Glutamatergic neuron (in vitro differentiated cells): ENCODE data around the gene BCLAF3. TPM values are rescaled to one million over a fixed set of nuclear protein-coding genes. Genes with fewer than 3 reads are reported as not detected.

Source experiments
- DNase-seq: peaks from one replicate; pipeline ENCODE4 v3.0.0; 2022
- H3K27ac Mint-ChIP-seq: one replicate; pipeline ENCODE4 v1.8.0; 2020; ENCODE audit warnings: mild to moderate bottlenecking, mixed read lengths, inconsistent platforms; ENCODE audit not compliant: unreplicated experiment
- H3K27me3 Mint-ChIP-seq: one replicate; pipeline ENCODE4 v1.8.0; 2020; ENCODE audit warnings: mild to moderate bottlenecking, moderate library complexity, mixed read lengths, inconsistent platforms; ENCODE audit not compliant: unreplicated experiment
- H3K36me3 Mint-ChIP-seq: one replicate; pipeline ENCODE4 v1.8.0; 2020; ENCODE audit warnings: mild to moderate bottlenecking, mixed read lengths, inconsistent platforms; ENCODE audit not compliant: unreplicated experiment
- H3K4me1 Mint-ChIP-seq: one replicate; pipeline ENCODE4 v1.8.0; 2020; ENCODE audit warnings: mild to moderate bottlenecking, low read depth, mixed read lengths, inconsistent platforms; ENCODE audit not compliant: unreplicated experiment
- H3K4me3 Mint-ChIP-seq: one replicate; pipeline ENCODE4 v1.8.0; 2020; ENCODE audit warnings: mild to moderate bottlenecking, mixed read lengths, inconsistent platforms; ENCODE audit not compliant: unreplicated experiment
- H3K9me3 Mint-ChIP-seq: one replicate; pipeline ENCODE4 v1.8.0; 2020; ENCODE audit warnings: mild to moderate bottlenecking, moderate library complexity, mixed read lengths, inconsistent platforms; ENCODE audit not compliant: unreplicated experiment
- total RNA-seq: library from RNA; stranded (reverse); fragmentation: NEBNext Ultra II Directional; extraction: Animal tissue kit (Norgen Biotek cat#: 25700); gene quantifications from one replicate; pipeline ENCODE4 v1.2.1, GENCODE V29; 2021; ENCODE audit not compliant: unreplicated experiment
- TF ChIP-seq, protein P1 (sequence below): fragments of 200-600 bp; sonication (generic); IDR thresholded peaks from one replicate; pipeline ENCODE4 v1.5.0; 2021; ENCODE audit not compliant: partially characterized antibody, unreplicated experiment

Gene BCLAF3
- total RNA-seq, 1 donor from 2014 or later, result 22.3 TPM

DNA sequence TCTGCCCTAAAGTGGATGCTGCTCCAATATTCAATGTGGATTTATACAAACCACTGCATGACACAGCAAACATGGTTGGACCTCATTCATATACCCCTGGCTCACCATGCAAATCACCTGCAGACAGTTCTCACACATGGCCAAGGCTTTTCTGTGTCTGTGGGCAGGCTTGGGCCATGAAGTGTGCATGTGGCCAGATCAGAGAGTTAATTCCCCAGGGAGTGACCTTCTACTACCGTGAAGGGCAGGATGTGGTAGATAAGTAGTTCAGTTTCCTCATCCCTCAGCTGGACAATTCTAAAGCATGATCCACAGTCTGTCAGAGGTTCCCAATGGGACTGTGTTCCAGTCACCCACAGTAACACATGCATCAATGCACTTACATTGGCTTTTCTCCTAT, 24.6 kb upstream of the BCLAF3 start:
- Mint-ChIP-seq H3K9me3 (peaks cover 2% of the 10 kb centered on the region), H3K27me3 (peaks cover 5% of the 10 kb centered on the region), H3K4me1 (peaks cover 8% of the 10 kb centered on the region), H3K27ac (no peak overlapping the region), H3K36me3 (peaks cover 13% of the 10 kb centered on the region), H3K4me3 (no peak overlapping the region)
- TF ChIP-seq, protein P1, sequence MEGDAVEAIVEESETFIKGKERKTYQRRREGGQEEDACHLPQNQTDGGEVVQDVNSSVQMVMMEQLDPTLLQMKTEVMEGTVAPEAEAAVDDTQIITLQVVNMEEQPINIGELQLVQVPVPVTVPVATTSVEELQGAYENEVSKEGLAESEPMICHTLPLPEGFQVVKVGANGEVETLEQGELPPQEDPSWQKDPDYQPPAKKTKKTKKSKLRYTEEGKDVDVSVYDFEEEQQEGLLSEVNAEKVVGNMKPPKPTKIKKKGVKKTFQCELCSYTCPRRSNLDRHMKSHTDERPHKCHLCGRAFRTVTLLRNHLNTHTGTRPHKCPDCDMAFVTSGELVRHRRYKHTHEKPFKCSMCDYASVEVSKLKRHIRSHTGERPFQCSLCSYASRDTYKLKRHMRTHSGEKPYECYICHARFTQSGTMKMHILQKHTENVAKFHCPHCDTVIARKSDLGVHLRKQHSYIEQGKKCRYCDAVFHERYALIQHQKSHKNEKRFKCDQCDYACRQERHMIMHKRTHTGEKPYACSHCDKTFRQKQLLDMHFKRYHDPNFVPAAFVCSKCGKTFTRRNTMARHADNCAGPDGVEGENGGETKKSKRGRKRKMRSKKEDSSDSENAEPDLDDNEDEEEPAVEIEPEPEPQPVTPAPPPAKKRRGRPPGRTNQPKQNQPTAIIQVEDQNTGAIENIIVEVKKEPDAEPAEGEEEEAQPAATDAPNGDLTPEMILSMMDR, result no peak
- no peak for DNase-seq

DNA sequence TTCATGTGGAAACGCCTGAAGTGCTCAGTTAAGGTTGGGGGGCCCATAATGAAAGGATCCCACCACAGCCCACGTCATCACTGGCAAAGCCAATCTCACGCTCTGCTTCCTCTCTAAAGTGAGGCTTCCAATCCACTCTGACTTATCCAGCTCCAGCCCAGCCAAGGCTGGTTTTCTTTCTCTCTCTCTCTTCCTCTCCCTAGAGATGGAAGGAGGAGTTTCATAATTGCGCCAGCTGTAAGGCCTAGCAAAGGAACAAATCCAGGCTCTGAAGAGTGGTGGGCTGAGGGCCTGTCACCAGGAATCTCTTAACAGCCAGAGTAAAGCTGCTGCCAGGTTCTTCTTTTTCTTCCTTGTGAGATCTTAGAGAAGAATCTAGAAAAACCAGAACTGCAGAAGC, 20.7 kb upstream of the BCLAF3 start:
- TF ChIP-seq, protein P1, result no peak
- Mint-ChIP-seq H3K4me1 (peaks cover 8% of the 10 kb centered on the region), H3K9me3 (peaks cover 2% of the 10 kb centered on the region), H3K27ac (no peak overlapping the region), H3K27me3 (peaks cover 2% of the 10 kb centered on the region), H3K4me3 (no peak overlapping the region), H3K36me3 (peaks cover 13% of the 10 kb centered on the region)
- DNase-seq, result no peak

DNA sequence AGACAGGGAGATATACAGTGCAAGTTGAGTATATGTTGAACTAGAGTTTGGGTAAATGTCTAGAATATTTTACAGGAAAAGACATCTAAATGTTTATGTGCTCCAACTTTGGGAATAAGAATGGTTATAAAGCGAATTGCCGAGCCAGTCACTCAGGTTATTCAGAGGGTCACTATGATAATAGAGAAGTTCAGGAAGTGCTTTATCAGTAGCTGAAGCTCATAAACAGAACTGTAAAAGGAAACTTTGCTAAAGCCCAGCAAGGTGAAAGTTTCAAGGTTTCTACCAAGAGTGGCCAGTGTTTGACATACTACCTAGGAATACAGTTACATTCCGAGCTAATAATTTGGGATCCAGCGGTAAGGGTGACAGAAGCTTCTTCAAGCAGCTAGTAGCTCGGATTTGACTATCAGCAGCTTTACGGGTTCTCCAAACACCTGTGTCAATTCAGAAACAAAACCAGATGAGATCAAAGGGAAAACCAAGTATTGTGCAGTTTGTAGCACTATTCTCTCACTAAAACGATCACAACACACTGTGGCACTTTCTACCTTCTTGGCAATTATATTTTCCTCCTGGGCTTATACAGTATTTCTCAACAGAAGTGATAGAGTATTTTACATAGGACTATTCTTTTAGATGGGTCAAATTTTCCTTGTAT, 17.2 kb upstream of the BCLAF3 start:
- TF ChIP-seq, protein P1, result no peak
- no peaks in the 10 kb centered on the region for H3K9me3 Mint-ChIP-seq

DNA sequence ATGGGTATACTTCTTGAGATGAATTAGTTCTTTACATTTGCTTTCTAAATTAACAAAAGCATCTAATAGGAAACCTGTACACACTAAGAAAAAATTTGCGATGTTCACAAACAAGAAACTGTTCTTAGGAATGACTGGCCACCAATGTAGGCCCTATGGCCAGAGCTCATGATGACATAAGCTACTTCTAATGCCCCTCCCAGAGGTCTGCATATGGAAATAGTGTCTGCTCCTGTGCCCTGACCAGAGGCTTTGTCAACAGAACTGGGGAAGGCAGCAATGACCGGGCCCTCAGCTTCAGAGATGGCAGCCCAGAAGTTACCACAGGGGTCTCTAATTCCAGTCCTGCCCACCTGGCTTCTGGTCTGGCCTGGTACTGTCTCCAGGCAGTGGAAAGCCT, 15.0 kb upstream of the BCLAF3 start:
- Mint-ChIP-seq H3K27ac (no peak overlapping the region), H3K4me3 (no peak overlapping the region), H3K9me3 (no peaks in the 10 kb centered on the region), H3K36me3 (no peaks in the 10 kb centered on the region), H3K27me3 (no peaks in the 10 kb centered on the region), H3K4me1 (peaks cover 1% of the 10 kb centered on the region)
- no peak for DNase-seq
- TF ChIP-seq, protein P1, result no peak

More for the DNA sequence above, 17.2 kb upstream of the BCLAF3 start:
- no peak overlapping the region for H3K4me3 Mint-ChIP-seq
- H3K27ac Mint-ChIP-seq, result no peak overlapping the region
- DNase-seq, result no peak
- H3K36me3 Mint-ChIP-seq, result no peaks in the 10 kb centered on the region
- no peaks in the 10 kb centered on the region for H3K27me3 Mint-ChIP-seq
- peaks cover 8% of the 10 kb centered on the region for H3K4me1 Mint-ChIP-seq

DNA sequence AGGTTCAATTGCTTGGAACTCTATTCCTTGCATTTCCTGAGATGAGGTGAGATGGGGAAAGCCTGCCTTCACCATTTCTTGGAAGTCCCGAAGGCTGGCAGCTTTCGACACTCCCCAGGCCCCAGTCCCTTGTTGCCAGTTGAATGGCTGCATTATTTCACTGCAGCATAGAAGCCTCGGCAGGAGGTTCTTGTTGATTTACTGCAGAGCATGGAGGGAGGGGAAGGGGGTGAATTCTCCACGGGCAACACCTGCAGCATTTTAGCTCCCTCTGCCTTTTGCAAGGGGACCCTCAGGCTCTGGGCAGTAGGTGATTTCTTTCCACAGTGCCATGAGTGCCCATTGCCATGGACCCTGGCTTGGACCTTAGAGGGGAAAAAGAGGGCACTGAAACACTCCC, 10.7 kb upstream of the BCLAF3 start:
- DNase-seq, result no peak
- Mint-ChIP-seq H3K4me3 (no peak overlapping the region), H3K4me1 (no peaks in the 10 kb centered on the region), H3K36me3 (no peaks in the 10 kb centered on the region), H3K27ac (no peak overlapping the region), H3K27me3 (no peaks in the 10 kb centered on the region), H3K9me3 (no peaks in the 10 kb centered on the region)
- TF ChIP-seq, protein P1, result no peak
